Neural progenitor cell (in vitro differentiated cells): ENCODE data around the gene MRPS17.

Source experiments
- CTCF ChIP-seq: fragments of 200-600 bp; sonication (generic); IDR thresholded peaks from 2 replicates; pipeline ENCODE4 v1.5.1; 2017; ENCODE audit warnings: antibody characterized with exemption, mild to moderate bottlenecking
- EZH2 ChIP-seq: fragments of 200-600 bp; sonication (generic); IDR thresholded peaks from 2 replicates; pipeline ENCODE4 v1.6.1; 2017; ENCODE audit warnings: antibody characterized with exemption, mild to moderate bottlenecking, moderate library complexity

GRCh38 chr7:55912748-55913158 lies 38.9 kb upstream of the MRPS17 start:
- TF ChIP-seq CTCF (no peak), EZH2 (no peak)
